Erythroblast (primary cell): ENCODE data around the gene CACNA1B.

Experiments used
- GATA1 ChIP-seq: IDR thresholded peaks from 2 replicates; pipeline ENCODE4 v1.6.1; 2011; ENCODE audit warnings: low read depth, mild to moderate bottlenecking, control low read depth, low read length, moderate library complexity
- POLR2A ChIP-seq: IDR thresholded peaks from 2 replicates; pipeline ENCODE4 v1.6.1; 2011; ENCODE audit warnings: mild to moderate bottlenecking, low read length

DNA sequence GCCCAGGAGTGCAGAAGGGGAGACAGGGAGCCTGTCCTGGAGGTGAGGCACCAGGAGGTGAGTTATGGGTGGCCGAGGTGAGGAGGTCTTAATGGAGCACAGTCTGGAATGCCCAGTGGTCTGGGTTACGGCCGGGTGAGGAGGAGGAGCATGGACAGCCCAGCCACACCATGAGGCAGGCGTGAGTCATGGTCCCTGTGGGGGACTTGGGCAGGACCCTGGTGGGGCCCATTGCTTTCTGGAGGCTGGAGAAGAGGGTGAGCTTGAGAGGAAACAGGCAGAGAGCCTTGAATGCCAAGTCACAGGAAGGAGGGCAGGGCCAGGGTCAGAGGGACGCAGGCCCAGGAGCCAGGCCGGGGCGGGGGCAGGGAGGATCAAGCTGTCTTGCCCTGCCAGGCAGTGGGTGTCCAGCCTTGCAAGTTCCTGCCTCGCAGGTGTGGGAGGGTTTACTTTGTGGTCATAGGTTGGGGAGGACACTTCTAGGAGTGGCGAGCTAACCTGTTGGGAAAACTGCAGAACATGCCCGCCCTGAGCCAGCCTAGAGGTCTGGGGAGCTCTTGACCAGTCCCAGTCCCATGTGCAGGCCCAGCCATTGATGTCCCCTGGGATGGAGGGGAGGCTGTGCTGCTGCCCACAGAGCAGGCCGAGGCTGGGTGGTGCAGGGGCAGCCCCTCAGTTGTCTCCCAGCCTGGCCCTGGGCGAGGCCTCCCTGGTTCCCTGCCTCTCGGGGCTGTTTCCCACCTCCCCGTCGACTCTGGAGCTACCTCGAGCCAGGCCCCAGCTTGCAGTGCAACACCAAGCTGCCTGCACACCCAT is 2.8 kb downstream of the CACNA1B start:
- TF ChIP-seq POLR2A (no peak), GATA1 (no peak)
